ENCODE results near the gene DPF3.

DPF3 gene

DNA sequence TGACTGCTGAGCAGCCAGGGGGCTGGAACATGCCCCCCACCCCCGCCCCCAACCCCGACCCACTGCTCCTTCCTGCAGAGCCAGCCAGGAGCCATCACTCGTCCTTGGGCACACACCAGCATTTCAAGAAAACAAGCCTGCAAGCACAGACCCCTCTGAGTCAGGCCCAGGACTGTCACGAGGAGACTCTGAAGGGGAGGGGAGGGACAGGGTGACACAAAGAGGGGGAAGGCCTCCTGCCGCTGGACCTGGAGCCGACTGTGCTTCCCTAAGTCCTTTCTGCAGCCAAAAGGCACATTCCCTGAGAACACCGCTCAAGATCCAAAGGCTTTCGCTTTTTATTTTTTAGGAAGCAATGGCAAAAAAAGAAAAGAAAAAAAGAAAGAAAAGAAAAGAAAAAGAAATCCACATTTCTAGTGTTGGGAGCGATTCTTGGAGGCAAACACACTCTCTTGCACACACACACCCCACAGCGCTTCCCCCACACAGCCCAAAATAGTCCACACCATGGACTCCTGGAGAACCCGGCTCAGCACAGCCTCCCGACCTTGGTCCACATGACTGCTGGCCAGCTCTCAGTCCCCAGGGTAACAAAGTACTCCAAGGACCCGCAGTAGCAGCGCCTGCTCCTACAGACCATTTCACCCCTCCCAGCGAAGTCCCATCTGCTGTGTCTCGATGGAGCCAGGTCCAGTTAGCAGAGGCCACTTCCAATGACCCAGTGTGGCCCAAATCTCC, 101.7 kb downstream of the DPF3 start:
- no peak for DNase-seq

- DNase-seq: no peak
Observed at GRCh38 chr14:72790887-72791566, 102.9 kb downstream of the DPF3 start.

DNA sequence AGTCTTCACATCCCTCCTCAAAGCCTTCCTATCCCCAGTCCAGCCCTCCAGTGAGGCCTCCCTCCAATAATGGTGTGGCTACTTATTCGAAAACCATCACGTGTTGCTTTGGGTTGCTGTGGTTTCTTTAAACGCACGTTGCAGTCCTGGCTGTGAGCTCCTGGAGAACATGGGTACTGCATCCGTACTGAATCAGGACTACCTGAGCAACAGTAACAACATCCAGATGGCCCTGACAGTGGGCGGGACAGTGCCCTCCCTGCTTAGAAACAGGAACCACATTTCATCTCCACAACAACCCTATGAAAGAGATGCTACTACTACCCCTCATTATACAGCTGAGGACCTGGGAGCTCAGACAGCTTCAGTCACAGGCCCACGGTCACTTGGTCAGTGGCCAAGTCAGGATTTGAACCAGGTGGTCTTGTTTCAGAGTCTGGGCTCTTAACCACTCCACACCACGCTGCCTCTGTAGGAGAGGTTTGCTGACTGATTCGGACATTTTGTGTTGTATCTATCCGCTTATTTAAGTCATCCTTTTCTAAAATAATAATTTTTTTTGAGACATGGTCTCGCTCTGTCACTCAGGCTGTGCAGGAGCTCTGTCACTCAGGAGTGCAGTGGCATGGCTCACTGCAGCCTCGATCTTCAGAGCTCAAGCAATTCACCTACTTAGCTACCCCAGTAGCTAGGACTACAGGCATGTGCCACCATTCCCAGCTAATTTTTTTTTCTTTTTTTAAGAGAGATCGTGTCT, 104.8 kb downstream of the DPF3 start:
- peak; percentile 78 for DNase-seq

DNA sequence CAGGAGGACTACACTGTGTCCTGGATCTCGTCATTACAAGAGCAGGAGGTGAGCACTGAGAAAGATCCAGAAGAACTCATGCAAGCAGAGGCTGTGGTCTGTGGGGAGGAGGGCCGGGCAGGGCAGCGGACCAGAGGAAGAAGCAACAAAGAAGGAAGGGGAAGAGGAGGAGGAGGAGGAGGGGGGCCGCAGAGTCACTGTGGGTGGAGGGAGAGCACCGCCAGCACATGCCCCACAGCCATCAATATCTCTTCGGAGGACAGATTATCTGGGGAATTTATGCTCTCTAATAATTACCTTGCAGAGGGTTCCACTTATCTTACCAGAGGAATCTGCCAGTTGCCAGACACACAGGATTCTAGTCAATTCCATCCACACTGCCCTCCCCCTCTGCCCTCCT, 105.6 kb downstream of the DPF3 start:
- no peak for DNase-seq

DNA sequence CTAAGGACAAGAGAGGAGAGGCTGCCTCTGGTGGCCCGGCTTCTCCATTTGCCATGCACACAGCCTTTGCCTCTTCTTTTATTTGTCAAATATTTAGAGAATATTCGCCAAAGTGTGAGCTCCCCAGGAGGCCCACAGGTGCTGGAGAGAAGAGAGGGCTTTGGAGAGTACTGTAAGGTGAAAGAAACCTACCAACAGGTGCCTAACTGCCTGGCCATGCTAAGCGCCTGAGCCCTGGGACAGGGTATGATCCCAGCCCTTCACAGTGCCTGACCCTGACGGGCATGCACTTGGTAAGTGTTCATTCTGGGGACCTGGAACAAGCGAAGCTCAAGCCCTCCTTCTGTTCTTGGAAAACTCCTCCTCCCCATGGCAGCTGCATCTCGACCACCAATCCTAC, 106.1 kb downstream of the DPF3 start:
- DNase-seq: no peak

GRCh38 chr14:72786378-72787350, 107.2 kb downstream of the DPF3 start:
- no peak for DNase-seq

- no peak for DNase-seq
Observed at GRCh38 chr14:72783741-72784140, 110.2 kb downstream of the DPF3 start.

GRCh38 chr14:72782817-72783216, 111.1 kb downstream of the DPF3 start:
- no peak for DNase-seq

DNA sequence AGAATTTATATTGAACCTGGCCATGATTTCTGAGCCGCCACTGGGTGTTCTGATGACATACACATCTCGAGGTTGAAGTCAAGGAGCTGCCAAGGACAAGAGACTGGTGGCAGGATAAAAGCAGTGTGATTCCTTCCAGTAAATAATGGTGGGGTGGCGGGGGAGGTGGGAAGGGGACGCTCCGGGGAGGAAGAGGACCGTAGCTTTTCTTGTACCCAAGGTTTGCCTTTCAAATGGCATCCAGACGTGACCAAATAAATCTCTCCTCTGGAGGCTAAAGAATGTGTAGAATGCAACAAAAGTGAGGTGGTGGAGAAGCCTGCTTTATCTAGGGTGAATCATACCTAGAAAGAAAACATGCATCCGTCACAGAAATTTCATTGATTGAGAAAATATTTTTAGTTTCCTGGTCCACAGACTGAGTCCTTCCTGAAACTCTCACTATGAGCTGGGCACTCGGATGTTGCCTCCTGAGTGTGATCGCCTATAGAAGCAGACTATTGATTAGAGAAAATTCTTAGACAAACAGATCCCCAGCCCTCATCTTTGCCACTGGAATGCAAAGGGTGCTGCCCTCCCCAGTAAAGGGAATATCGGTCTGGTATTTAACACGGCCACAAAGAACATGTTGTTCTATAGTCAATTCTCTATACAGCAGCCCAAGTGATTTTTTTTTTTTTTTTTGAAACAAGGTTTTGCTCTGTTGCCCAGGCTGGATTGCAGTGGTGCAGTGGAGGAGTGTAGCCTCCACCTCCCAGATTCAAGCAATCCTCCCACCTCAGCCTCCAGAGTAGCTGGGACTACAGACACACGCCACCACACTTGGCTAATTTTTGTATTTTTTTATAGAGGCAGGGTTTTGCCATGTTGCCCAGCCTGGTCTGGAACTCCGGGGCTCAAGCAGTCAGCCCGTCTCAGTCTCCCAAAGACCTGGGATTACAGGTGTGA, 112.1 kb downstream of the DPF3 start:
- DNase-seq: no peak

DNA sequence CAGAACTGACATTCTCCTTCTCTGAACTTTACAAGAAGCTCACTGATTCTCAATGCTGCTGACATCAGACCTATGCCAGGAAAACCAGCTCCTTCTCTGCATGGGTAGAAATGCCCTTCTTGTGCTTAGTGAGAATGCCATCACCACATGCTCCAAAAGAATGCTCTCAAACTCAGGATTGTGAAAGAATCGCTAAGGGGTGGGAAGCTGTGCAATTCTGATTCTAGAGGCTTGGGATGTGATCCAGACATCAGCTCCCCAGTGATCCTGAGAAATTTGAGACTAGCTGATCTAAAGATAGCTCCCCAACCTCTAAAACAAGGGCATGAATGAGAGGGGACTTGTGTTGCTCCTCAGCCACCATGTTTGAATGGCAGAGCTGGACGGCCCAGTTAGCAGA, 113.2 kb downstream of the DPF3 start:
- DNase-seq: no peak

DNA sequence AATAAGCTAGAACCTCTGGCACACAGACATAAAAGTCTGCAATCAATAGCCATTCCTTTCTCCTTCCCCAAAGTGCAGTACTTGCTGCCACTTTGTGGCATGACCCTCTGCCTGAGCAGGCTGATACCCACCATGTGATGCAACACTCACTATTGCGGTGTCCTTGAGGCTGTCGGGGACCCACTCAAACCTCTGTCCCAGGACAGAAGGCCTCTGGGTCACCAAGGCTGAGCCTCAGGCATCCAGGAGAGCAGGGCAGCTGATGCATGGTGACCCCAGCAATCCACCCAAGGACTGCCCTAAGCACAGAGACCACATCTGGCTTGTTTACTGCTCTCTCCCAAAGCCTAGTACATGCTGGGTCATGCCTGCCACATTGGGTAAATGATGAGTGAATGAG, 114.2 kb downstream of the DPF3 start:
- DNase-seq: no peak

DNA sequence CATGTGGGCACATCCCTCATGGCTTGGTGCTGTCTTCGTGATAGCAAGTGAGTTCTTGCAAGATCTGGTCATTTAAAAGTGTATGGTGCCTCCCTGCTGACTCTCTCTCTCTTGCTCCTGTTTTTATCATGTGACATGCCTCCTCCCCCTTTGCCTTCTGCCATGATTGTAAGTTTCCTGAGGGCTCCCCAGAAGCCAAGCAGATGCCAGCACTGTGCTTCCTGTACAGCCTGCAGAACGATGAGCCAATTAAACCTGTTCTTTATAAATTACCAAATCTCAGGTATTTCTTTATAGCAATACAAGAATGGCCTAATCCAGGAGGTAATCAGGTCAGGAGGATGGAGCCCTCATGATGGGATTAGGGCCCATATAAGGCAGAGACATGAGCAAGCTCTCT, 116.3 kb downstream of the DPF3 start:
- no peak for DNase-seq

DNA sequence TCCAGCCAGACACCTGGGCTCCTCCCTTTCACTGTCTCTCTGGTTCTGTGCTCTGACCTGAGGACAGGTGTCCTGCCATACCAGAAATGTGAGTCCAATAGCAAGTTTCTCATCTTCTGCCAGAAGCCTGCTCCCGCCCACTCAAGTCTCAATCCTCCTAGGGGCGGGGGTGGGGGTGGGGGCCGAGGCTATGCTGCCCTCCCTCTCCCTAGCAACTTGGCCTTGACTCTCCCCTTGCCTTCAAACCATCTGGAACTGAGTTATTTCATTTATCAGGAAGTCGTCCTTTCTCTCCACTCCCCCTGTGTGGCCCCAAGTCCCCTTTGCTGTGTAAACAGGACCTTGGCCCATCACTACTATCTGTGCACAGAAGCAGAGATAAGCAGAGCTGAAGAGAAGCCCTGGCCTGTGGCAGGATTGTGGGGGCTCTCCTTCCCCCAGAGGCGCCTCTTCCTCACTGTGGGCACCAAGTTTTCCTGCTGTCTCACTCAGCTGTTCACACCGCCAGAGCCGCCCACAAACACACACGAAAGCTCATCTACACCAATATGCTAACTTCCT, 117.1 kb downstream of the DPF3 start:
- no peak for DNase-seq

- DNase-seq: no peak
Observed at GRCh38 chr14:72775923-72776554, 117.9 kb downstream of the DPF3 start.

- peak; percentile 23 for DNase-seq
Observed at GRCh38 chr14:72774894-72775620, 118.8 kb downstream of the DPF3 start.

DNA sequence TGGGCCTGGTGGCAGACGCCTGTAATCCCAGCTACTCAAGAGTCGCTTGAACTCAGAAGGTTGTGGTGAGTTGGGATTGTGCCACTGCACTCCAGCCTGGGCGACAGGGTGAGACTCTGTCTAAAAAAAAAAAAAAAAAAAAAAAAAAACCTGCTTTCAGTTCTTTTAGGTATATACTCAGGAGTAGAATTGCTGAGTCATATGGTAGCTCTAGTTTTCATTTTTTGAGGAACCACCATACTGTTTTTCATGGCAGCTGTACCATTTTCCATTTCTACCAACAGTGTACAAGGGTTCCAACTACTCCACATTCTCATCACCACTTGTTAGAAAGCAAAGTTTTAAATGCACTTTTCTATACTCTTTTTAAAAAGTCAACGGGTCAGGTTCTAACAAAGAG, 119.8 kb downstream of the DPF3 start:
- no peak for DNase-seq

GRCh38 chr14:72771561-72771960, 122.3 kb downstream of the DPF3 start:
- no peak for DNase-seq

DNA sequence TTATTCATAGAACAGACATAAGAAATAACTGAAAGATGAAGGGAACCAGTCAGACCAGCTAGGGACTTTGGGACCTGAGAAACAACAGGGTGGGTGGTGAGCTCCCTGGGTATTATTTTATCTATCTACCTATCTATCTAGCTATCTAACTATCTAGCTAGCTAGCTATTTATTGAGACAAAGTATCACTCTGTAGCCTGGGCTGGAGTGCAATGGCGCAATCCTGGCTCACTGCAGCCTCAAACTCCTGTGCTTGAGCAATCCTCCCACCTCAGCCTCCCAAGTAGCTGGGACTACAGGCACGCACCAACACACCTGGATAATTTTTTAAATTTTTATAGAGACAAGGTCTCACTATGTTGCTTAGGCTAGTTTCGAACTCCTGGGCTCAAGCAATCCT, 127.6 kb downstream of the DPF3 start:
- DNase-seq: no peak

- no peak for DNase-seq
Observed at GRCh38 chr14:72763892-72764291, 130.0 kb downstream of the DPF3 start.

DNA sequence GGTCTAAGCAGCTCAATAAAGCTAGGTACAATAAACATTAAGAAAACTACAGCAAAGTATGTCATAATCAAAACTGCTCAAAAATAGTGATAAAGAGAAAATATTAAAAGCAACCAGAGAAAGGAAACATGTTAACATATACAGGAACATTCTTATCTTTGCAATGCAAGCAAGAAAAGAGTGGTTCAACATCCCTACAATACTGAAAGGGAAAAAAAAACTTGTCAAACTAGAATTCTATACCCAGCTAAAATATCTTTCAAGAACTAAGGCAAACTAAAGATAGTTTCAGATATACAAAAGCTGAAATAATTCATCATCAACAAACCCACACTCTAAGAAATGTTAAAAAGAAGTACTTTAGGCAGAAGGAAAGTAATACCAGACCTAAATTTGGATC, 134.2 kb downstream of the DPF3 start:
- DNase-seq: no peak
